ENCODE measurements around the gene SLC39A7. TPM values are rescaled to one million over a fixed set of nuclear protein-coding genes. Genes with fewer than 3 reads are reported as not detected.
A peak's percentile ranks its signal among the peaks of the same experiment; 100 is the strongest.

Gene SLC39A7
- total and polyA plus RNA-seq, 2 of the 13 experiments (the other 11 are each of a cell fraction or from before 2014, with no cell fraction given), result 142 to 229 TPM

- TF ChIP-seq ZBTB40 (IDR thresholded peaks at IDR 0.05) (no peak), ZBTB40 (CRISPR knock-in tag; IDR thresholded peaks at IDR 0.05) (peak; percentile 80; the same call in 1 of the 2 replicates), ZBTB14 (CRISPR knock-in tag; IDR thresholded peaks at IDR 0.05) (no peak), HBP1 (CRISPR knock-in tag; IDR thresholded peaks at IDR 0.05; ENCODE audit: low read depth) (peak; percentile 81; the same call in 1 of the 2 replicates), LRRFIP1 (CRISPR knock-in tag; conservative IDR thresholded peaks at IDR 0.05) (no peak), NPAS2 (CRISPR knock-in tag; IDR thresholded peaks at IDR 0.05; ENCODE audit: borderline replicate concordance) (no peak), BCL6 (CRISPR knock-in tag; IDR thresholded peaks at IDR 0.05) (peak; percentile 65), FOXP1 (IDR thresholded peaks at IDR 0.05) (no peak), FOXP1 (CRISPR knock-in tag; IDR thresholded peaks at IDR 0.05) (no peak), NFRKB (IDR thresholded peaks at IDR 0.05) (no peak), ZBTB42 (CRISPR knock-in tag; IDR thresholded peaks at IDR 0.05) (peak; percentile 67; the same call in 1 of the 2 replicates), SNAPC2 (CRISPR knock-in tag; IDR thresholded peaks at IDR 0.05) (no peak), ZNF414 (CRISPR knock-in tag; IDR thresholded peaks at IDR 0.05) (no peak), SMYD3 (CRISPR knock-in tag; IDR thresholded peaks at IDR 0.05) (no peak), MTF1 (CRISPR knock-in tag; IDR thresholded peaks at IDR 0.05) (no peak)
Observed at GRCh38 chr6:33208091-33208967, 7.7 kb downstream of the SLC39A7 start, which contains the start of gene RING1 (continued).
